Heart left ventricle (tissue), 13 donors: Measurements from ENCODE around the gene COA1.

Source experiments
- CTCF ChIP-seq, 12 donors: fragments of 200-600 bp; sonication (generic) in 4 of 12; IDR thresholded peaks; one replicate each; pipeline versions ENCODE4 v1.5.0 to v1.8.0; 2018 to 2022; ENCODE audit warnings: antibody characterized with exemption in 12 of 12, mild to moderate bottlenecking in 5 of 12
- POLR2A ChIP-seq, 2 donors: fragments of 450-650 bp; IDR thresholded peaks; one replicate each; pipeline ENCODE4 v1.6.1; 2017; ENCODE audit warnings: antibody characterized with exemption in 2 of 2, mild to moderate bottlenecking in 2 of 2, moderate library complexity in 2 of 2
- donor health status: ischemic (EF 13 %, LVEDD 7.1; RV severe dilation, severe dysfunction).
- donor health status: DM: no; HTN: yes; CAD: no.
- donor health status: DM: no; HTN: no; CAD: no.
- donor health status: ischemic (EF 25% LVEDD 6.9; RV normal size, moderate dysfunction).
- donor health status: ischemic (EF 25% LVEDD 5.7; RV mildly dilated, moderate dysfunction).
- donor health status: ischemic (EF 35%, LVEDD 5.7; RV mildly dilated, moderate dysfunction).
- donor health status: nonischemic (EF 11% LVEDD 7.7; RV severe dilation, severe dysfunction).
- donor health status: DM: yes; HTN: yes; CAD: no.
- donor health status: PGD.
- donor health status: ischemic (EF 29% LVEDD 5.4; RV normal size, mild dysfunction).
- donor health status: nonischemic (EF 23%, LVEDD 6.1; RV moderate dilation, normal function).

GRCh38 chr7:43650457-43651052, 78.8 kb downstream of the COA1 start:
- TF ChIP-seq POLR2A (IDR thresholded peaks at IDR 0.05) (no peak), CTCF (IDR thresholded peaks at IDR 0.05) (no peak)
